Liver (tissue), 9 donors: Measurements from ENCODE around the gene TPRX1. TPM values are rescaled to one million over a fixed set of nuclear protein-coding genes. Genes with fewer than 3 reads are reported as not detected.
"Not testable (repeated sequence)": the region's sequence is repeated elsewhere in the genome, so short reads cannot be mapped to it uniquely, and the experiment has no call there.

Experiments
- DNase-seq: peaks from one replicate; pipeline ENCODE4 v3.0.0-alpha.2; 2017; ENCODE audit warnings: low spot score
- H3K27ac ChIP-seq, 2 donors: one replicate each; pipeline ENCODE4 v1.7.0; 2013; ENCODE audit warnings: inconsistent platforms in 2 of 2, low read length in 2 of 2, control low read depth in 1 of 2, low read depth in 1 of 2, mild to moderate bottlenecking in 1 of 2
- H3K27me3 ChIP-seq, 4 donors: one replicate each; pipeline versions ENCODE4 v1.6.1 to v1.7.0; 2013; ENCODE audit warnings: low read length in 3 of 4, inconsistent platforms in 1 of 4, mild to moderate bottlenecking in 1 of 4, moderate library complexity in 1 of 4; ENCODE audit not compliant: control insufficient read depth in 4 of 4, insufficient read depth in 4 of 4
- H3K36me3 ChIP-seq, 4 donors: one replicate each; pipeline versions ENCODE4 v1.6.1 to v1.7.0; 2013; ENCODE audit warnings: low read length in 3 of 4, mild to moderate bottlenecking in 3 of 4, low read depth in 1 of 4, moderate library complexity in 1 of 4; ENCODE audit not compliant: control insufficient read depth in 4 of 4, insufficient read depth in 3 of 4
- H3K4me1 ChIP-seq, 4 donors: one replicate each; pipeline versions ENCODE4 v1.6.1 to v1.7.0; 2013; ENCODE audit warnings: low read length in 3 of 4, mild to moderate bottlenecking in 3 of 4, moderate library complexity in 1 of 4; ENCODE audit not compliant: control insufficient read depth in 4 of 4, insufficient read depth in 4 of 4
- H3K4me3 ChIP-seq, 3 donors: one replicate each; pipeline versions ENCODE4 v1.6.1 to v1.7.0; 2013; ENCODE audit warnings: low read length in 3 of 3, control low read depth in 1 of 3, low read depth in 1 of 3, mild to moderate bottlenecking in 1 of 3
- H3K9ac ChIP-seq, 2 donors: one replicate each; pipeline ENCODE4 v1.7.0; 2013; ENCODE audit warnings: low read length in 2 of 2, mild to moderate bottlenecking in 2 of 2, moderate library complexity in 2 of 2, control low read depth in 1 of 2, low read depth in 1 of 2
- H3K9me3 ChIP-seq, 4 donors: one replicate each; pipeline versions ENCODE4 v1.6.1 to v1.7.0; 2013; ENCODE audit warnings: low read length in 3 of 4; ENCODE audit not compliant: control insufficient read depth in 4 of 4
- CTCF ChIP-seq: fragments of 150-350 bp; IDR thresholded peaks from 2 replicates; pipeline ENCODE4 v1.5.1; 2017; ENCODE audit warnings: improper control_type of control experiment, low read depth, low read length; ENCODE audit not compliant: missing input control
- EGR1 ChIP-seq, 2 donors: IDR thresholded peaks; 2 replicates each; pipeline ENCODE4 v1.6.1; 2016 to 2018; ENCODE audit warnings: antibody characterized with exemption in 2 of 2, low read depth in 2 of 2
- FOXA1 ChIP-seq: IDR thresholded peaks from 2 replicates; pipeline ENCODE4 v1.6.1; 2016; ENCODE audit warnings: antibody characterized with exemption
- FOXA2 ChIP-seq: IDR thresholded peaks from 2 replicates; pipeline ENCODE4 v1.6.1; 2016; ENCODE audit warnings: antibody characterized with exemption
- GABPA ChIP-seq, 2 donors: IDR thresholded peaks in 1 of 2; conservative IDR thresholded peaks in 1 of 2; 2 replicates each; pipeline ENCODE4 v1.6.1; 2016; ENCODE audit warnings: antibody characterized with exemption in 2 of 2, mild to moderate bottlenecking in 1 of 2, moderate library complexity in 1 of 2
- HNF4A ChIP-seq, 2 donors: conservative IDR thresholded peaks; 2 replicates each; pipeline ENCODE4 v1.6.1; 2016; ENCODE audit warnings: antibody characterized with exemption in 2 of 2, mild to moderate bottlenecking in 2 of 2
- HNF4G ChIP-seq: IDR thresholded peaks from 2 replicates; pipeline ENCODE4 v1.6.1; 2016; ENCODE audit warnings: antibody characterized with exemption
- JUND ChIP-seq, 2 donors: IDR thresholded peaks; 2 replicates each; pipeline ENCODE4 v1.6.1; 2016; ENCODE audit warnings: antibody characterized with exemption in 2 of 2
- NR2F2 ChIP-seq: IDR thresholded peaks from 2 replicates; pipeline ENCODE4 v1.6.1; 2016; ENCODE audit warnings: antibody characterized with exemption
- RAD21 ChIP-seq, 2 donors: IDR thresholded peaks; 2 replicates each; pipeline ENCODE4 v1.6.1; 2016; ENCODE audit warnings: antibody characterized with exemption in 2 of 2, mild to moderate bottlenecking in 2 of 2
- REST ChIP-seq: IDR thresholded peaks from 2 replicates; pipeline ENCODE4 v1.6.1; 2016; ENCODE audit warnings: antibody characterized with exemption, mild to moderate bottlenecking
- RXRA ChIP-seq, 2 donors: IDR thresholded peaks; 2 replicates each; pipeline ENCODE4 v1.6.1; 2017 to 2018; ENCODE audit warnings: antibody characterized with exemption in 2 of 2, mild to moderate bottlenecking in 1 of 2
- SP1 ChIP-seq: IDR thresholded peaks from 2 replicates; pipeline ENCODE4 v1.6.1; 2018; ENCODE audit warnings: antibody characterized with exemption, mild to moderate bottlenecking
- TAF1 ChIP-seq: conservative IDR thresholded peaks from 2 replicates; pipeline ENCODE4 v1.6.1; 2016; ENCODE audit warnings: antibody characterized with exemption, mild to moderate bottlenecking
- YY1 ChIP-seq: IDR thresholded peaks from 2 replicates; pipeline ENCODE4 v1.6.1; 2016; ENCODE audit warnings: antibody characterized with exemption, mild to moderate bottlenecking
- WGBS: extraction: QIAGEN DNeasy Blood & Tissue Kit; methylation state at CpG from one replicate; pipeline ENCODE4 v1.1.7; 2013; 5-methylcytosine and 5-hydroxymethylcytosine counted together
- polyA plus RNA-seq, 2 donors: library from polyadenylated mRNA; stranded (reverse) in 1 of 2; unstranded in 1 of 2; fragments of 200-250 nt in 1 of 2; fragments of >200 nt in 1 of 2; fragmentation: Nextera tagmentation in 1 of 2; extraction: Ambion mirVana in 1 of 2; gene quantifications; one replicate each; pipeline versions ENCODE4 v1.2.1 to v1.2.3, GENCODE V29; 2013 to 2015
- total RNA-seq, 2 donors: library from RNA; depleted of rRNA; stranded (reverse); fragments of >200 nt; gene quantifications; one replicate each; pipeline ENCODE4 v1.2.3, GENCODE V29; 2014
- TF ChIP-seq, protein P1 (sequence below): IDR thresholded peaks from 2 replicates; pipeline ENCODE4 v1.6.1; 2016; ENCODE audit warnings: antibody characterized with exemption
- TF ChIP-seq, protein P2 (sequence below): IDR thresholded peaks from 2 replicates; pipeline ENCODE4 v1.6.1; 2016; ENCODE audit warnings: antibody characterized with exemption
- TF ChIP-seq, protein P3 (sequence below): IDR thresholded peaks from 2 replicates; pipeline ENCODE4 v1.6.1; 2016; ENCODE audit warnings: antibody characterized with exemption
- donor health status: healthy.
- donor health status: healthy.
- donor health status: healthy.
- donor health status: healthy.
- donor health status: healthy.

Gene TPRX1
- total and polyA plus RNA-seq, 4 donors, result not detected

DNA sequence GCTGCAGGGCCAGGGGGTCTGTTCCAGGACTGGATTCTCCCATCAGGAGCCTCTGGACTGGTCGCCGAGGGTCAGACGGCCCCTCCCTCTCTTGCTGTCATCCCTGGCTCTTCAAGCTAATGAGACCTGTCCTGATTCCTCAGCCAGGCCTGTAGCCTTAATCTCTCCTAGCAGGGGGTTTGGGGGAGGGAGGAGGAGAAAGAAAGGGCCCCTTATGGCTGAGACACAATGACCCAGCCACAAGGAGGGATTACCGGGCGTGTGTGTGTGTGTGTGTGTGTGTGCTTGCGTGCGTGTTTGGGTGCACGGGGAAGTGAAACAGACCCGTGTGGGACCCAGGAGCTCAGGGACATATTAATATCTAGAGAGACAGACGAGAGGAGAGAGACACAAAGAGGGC, 15.5 kb upstream of the TPRX1 start:
- Histone ChIP-seq H3K4me3 (no peak overlapping the region), H3K9ac (no peak overlapping the region), H3K27me3 (peaks cover 0 to 4% (median 1%) of the 10 kb centered on the region in 4 donors), H3K27ac (no peak overlapping the region), H3K36me3 (no peaks in the 10 kb centered on the region), H3K4me1 (no peaks in the 10 kb centered on the region), H3K9me3 (no peaks in the 10 kb centered on the region)
- TF ChIP-seq GABPA (IDR thresholded peaks at IDR 0.05 in 1 of 2, conservative IDR thresholded peaks at IDR 0.05 in 1 of 2), result no peak
- no peak for TF ChIP-seq REST
- TF ChIP-seq CTCF, result no peak
- TF ChIP-seq, protein P1, sequence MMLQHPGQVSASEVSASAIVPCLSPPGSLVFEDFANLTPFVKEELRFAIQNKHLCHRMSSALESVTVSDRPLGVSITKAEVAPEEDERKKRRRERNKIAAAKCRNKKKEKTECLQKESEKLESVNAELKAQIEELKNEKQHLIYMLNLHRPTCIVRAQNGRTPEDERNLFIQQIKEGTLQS, result no peak
- TF ChIP-seq RXRA (IDR thresholded peaks at IDR 0.05), result no peak
- TF ChIP-seq, protein P2, sequence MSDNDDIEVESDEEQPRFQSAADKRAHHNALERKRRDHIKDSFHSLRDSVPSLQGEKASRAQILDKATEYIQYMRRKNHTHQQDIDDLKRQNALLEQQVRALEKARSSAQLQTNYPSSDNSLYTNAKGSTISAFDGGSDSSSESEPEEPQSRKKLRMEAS, result no peak
- TF ChIP-seq FOXA2, result no peak
- TF ChIP-seq YY1, result no peak
- TF ChIP-seq TAF1, result no peak
- TF ChIP-seq EGR1 (IDR thresholded peaks at IDR 0.05; ENCODE audit: low read depth in 2 of 2), result no peak
- no peak for TF ChIP-seq HNF4G
- no peak for TF ChIP-seq NR2F2
- TF ChIP-seq HNF4A (conservative IDR thresholded peaks at IDR 0.05), result no peak
- no peak for TF ChIP-seq FOXA1
- TF ChIP-seq, protein P3, sequence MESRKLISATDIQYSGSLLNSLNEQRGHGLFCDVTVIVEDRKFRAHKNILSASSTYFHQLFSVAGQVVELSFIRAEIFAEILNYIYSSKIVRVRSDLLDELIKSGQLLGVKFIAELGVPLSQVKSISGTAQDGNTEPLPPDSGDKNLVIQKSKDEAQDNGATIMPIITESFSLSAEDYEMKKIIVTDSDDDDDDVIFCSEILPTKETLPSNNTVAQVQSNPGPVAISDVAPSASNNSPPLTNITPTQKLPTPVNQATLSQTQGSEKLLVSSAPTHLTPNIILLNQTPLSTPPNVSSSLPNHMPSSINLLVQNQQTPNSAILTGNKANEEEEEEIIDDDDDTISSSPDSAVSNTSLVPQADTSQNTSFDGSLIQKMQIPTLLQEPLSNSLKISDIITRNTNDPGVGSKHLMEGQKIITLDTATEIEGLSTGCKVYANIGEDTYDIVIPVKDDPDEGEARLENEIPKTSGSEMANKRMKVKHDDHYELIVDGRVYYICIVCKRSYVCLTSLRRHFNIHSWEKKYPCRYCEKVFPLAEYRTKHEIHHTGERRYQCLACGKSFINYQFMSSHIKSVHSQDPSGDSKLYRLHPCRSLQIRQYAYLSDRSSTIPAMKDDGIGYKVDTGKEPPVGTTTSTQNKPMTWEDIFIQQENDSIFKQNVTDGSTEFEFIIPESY, result no peak
- no peak for TF ChIP-seq RAD21 (IDR thresholded peaks at IDR 0.05)
- TF ChIP-seq JUND (IDR thresholded peaks at IDR 0.05), result no peak
- TF ChIP-seq SP1, result no peak
- 12% methylated on average over 10 of the region's 10 CpGs for WGBS
- DNase-seq, result no peak

- DNase-seq, H3K4me3 ChIP-seq, H3K27ac ChIP-seq, H3K36me3 ChIP-seq, H3K9me3 ChIP-seq, H3K9ac ChIP-seq, H3K27me3 ChIP-seq, H3K4me1 ChIP-seq: not testable (repeated sequence)
- WGBS, result 92% methylated on average over 1 of the region's 1 CpG
Observed at GRCh38 chr19:47818221-47818620, 13.9 kb upstream of the TPRX1 start.

GRCh38 chr19:47816270-47816669, 11.9 kb upstream of the TPRX1 start:
- not testable (repeated sequence) for H3K36me3 ChIP-seq, H3K9me3 ChIP-seq, H3K4me3 ChIP-seq, H3K9ac ChIP-seq, H3K4me1 ChIP-seq, H3K27ac ChIP-seq, H3K27me3 ChIP-seq, DNase-seq
- WGBS, result 93% methylated on average over 8 of the region's 8 CpGs
